SK-N-SH (cell line): ENCODE measurements around the gene SYT17.

Experiments
- CHD2 ChIP-seq: fragments of 150-350 bp; IDR thresholded peaks from 2 replicates; pipeline ENCODE4 v1.6.1; 2018; ENCODE audit warnings: low read length; ENCODE audit not compliant: partially characterized antibody
- CTCF ChIP-seq: fragments of 200-600 bp; sonication (generic); IDR thresholded peaks from 2 replicates; pipeline ENCODE4 v1.6.1; 2017; ENCODE audit warnings: antibody characterized with exemption, mild to moderate bottlenecking, moderate library complexity
- EZH2phosphoT487 ChIP-seq: fragments of 200-600 bp; sonication (generic); IDR thresholded peaks from 2 replicates; pipeline ENCODE4 v1.6.1; 2017; ENCODE audit warnings: low read depth, mixed run types, mild to moderate bottlenecking, antibody characterized with exemption, moderate library complexity, borderline replicate concordance
- FOSL2 ChIP-seq: IDR thresholded peaks from 2 replicates; pipeline ENCODE4 v1.4.0; 2012; ENCODE audit warnings: low read depth, mild to moderate bottlenecking, moderate library complexity, borderline replicate concordance
- JUND ChIP-seq: IDR thresholded peaks from 2 replicates; pipeline ENCODE4 v1.4.0; 2012
- MXI1 ChIP-seq: IDR thresholded peaks from 2 replicates; pipeline ENCODE4 v1.6.1; 2012; ENCODE audit warnings: mild to moderate bottlenecking, low read depth, low read length, improper control_type of control experiment
- NFIC ChIP-seq: IDR thresholded peaks from 2 replicates; pipeline ENCODE4 v1.4.0; 2012; ENCODE audit warnings: borderline replicate concordance
- NRF1 ChIP-seq: IDR thresholded peaks from 2 replicates; pipeline ENCODE4 v1.6.1; 2012; ENCODE audit warnings: low read depth, mild to moderate bottlenecking, low read length
- RAD21 ChIP-seq: IDR thresholded peaks from 2 replicates; pipeline ENCODE4 v1.6.1; 2012; ENCODE audit warnings: mild to moderate bottlenecking, low read length
- RFX5 ChIP-seq: IDR thresholded peaks from 2 replicates; pipeline ENCODE4 v1.6.1; 2012; ENCODE audit warnings: mild to moderate bottlenecking, improper control_type of control experiment, low read length
- TAF1 ChIP-seq: IDR thresholded peaks from 2 replicates; pipeline ENCODE4 v1.6.1; 2012; ENCODE audit warnings: low read depth, mild to moderate bottlenecking, low read length, moderate library complexity, borderline replicate concordance
- TCF12 ChIP-seq: IDR thresholded peaks from 2 replicates; pipeline ENCODE4 v1.4.0; 2012
- USF2 ChIP-seq: fragments of 150-350 bp; IDR thresholded peaks from 2 replicates; pipeline ENCODE4 v1.6.1; 2017; ENCODE audit warnings: antibody characterized with exemption, low read length, low read depth, borderline replicate concordance

- TF ChIP-seq CTCF (no peak), TAF1 (no peak), EZH2phosphoT487 (no peak), TCF12 (no peak), CHD2 (no peak), MXI1 (no peak), RAD21 (no peak), FOSL2 (no peak), JUND (no peak), RFX5 (no peak), NFIC (no peak), USF2 (no peak), NRF1 (no peak)
These were observed 42.9 kb downstream of the SYT17 start for GRCh38 chr16:19210968-19211367.
